OCI-LY7 (cell line): ENCODE measurements around the gene XPNPEP2.

Experiments
- CTCF ChIP-seq: fragments of 200-600 bp; sonication (generic); conservative IDR thresholded peaks from 2 replicates; pipeline ENCODE4 v1.5.1; 2014; ENCODE audit warnings: mild to moderate bottlenecking, antibody characterized with exemption, low read length, moderate library complexity, mixed read lengths
- EZH2phosphoT487 ChIP-seq: fragments of 200-600 bp; sonication (generic); IDR thresholded peaks from 2 replicates; pipeline ENCODE4 v1.6.1; 2018; ENCODE audit warnings: low read depth, borderline replicate concordance, mild to moderate bottlenecking, mixed run types, antibody characterized with exemption, low read length, moderate library complexity, mixed read lengths

GRCh38 chrX:129773649-129774458 lies 35.1 kb downstream of the XPNPEP2 start:
- TF ChIP-seq CTCF = no peak
- no peak for TF ChIP-seq EZH2phosphoT487
